Lower leg skin (tissue), 3 donors: ENCODE data around the gene CHCHD10.

Source experiments
- POLR2A ChIP-seq, 2 donors: fragments of 450-650 bp; IDR thresholded peaks; one replicate each; pipeline ENCODE4 v1.6.1; 2016 to 2017; ENCODE audit warnings: antibody characterized with exemption in 2 of 2, mild to moderate bottlenecking in 1 of 2, moderate library complexity in 1 of 2
- TF ChIP-seq, protein P1 (sequence below), 3 donors: fragments of 450-650 bp; IDR thresholded peaks; one replicate each; pipeline ENCODE4 v1.5.1; 2016; ENCODE audit warnings: antibody characterized with exemption in 3 of 3, mild to moderate bottlenecking in 3 of 3, moderate library complexity in 2 of 3

DNA sequence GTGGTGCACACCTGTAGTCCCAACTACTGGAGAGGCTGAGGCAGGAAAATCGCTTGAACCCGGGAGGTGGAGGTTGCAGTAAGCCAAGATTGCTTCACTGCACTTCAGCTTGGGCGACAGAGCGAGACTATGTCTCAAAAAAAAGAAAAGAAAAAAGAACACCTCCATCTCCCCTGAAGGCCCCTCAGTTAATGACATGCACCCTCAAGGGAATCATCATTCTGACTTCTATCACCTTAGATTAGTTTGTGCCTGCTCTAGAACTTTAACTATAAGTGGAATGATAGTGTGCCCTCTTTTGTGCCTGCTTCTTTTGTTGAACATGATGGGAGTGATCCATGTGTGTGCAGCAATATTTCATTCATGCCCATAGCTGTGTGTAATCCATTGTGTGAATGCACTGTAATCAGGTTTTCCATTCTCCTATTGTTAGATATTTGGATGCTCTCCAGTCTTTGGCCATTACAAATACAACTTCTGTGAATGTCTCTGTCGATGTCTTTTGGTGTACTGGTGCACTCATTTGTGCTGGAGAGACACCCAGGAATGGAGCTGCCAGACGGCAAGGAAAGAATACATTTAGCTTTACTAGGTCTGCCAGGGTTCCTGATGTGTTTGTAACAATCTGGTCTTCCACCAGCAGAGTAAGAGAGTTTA, 12.7 kb downstream of the CHCHD10 start:
- TF ChIP-seq, protein P1, sequence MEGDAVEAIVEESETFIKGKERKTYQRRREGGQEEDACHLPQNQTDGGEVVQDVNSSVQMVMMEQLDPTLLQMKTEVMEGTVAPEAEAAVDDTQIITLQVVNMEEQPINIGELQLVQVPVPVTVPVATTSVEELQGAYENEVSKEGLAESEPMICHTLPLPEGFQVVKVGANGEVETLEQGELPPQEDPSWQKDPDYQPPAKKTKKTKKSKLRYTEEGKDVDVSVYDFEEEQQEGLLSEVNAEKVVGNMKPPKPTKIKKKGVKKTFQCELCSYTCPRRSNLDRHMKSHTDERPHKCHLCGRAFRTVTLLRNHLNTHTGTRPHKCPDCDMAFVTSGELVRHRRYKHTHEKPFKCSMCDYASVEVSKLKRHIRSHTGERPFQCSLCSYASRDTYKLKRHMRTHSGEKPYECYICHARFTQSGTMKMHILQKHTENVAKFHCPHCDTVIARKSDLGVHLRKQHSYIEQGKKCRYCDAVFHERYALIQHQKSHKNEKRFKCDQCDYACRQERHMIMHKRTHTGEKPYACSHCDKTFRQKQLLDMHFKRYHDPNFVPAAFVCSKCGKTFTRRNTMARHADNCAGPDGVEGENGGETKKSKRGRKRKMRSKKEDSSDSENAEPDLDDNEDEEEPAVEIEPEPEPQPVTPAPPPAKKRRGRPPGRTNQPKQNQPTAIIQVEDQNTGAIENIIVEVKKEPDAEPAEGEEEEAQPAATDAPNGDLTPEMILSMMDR (IDR thresholded peaks at IDR 0.05), result no peak
- TF ChIP-seq POLR2A (IDR thresholded peaks at IDR 0.05), result no peak
